Measurements from ENCODE around the gene CD6.

CD6 gene

GRCh38 chr11:60987577-60988277 lies 16.2 kb downstream of the CD6 start:
- DNase-seq = peak; percentile 53 to 73

- no peak for DNase-seq
Observed at GRCh38 chr11:60988658-60989057, 17.2 kb downstream of the CD6 start.

DNA sequence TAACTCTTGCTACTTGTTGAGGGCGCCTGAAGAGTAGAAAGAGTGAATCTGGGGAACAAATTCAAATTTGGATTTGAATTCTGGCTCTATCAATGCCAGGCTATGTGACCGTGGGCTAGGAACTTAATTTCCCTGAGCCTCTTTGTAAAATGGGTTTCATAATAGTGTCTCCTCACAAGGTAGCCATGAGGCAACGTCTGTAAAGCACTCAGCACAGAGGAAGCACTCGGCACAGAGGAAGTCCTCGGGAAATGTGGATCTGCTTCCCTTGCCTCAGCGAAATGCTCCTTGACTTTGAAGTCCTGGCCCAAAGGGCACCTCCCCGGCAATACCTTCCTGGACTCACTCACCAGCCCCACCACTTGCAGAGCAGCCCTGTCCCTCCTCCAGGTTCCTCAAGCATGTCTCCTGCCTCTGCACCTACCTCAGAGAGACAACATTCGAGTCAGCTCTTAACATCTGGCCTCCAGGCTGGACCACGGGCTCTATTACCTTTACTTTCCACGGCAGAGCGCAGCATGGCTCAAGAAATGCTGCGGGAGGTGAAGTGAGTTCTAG lies 17.7 kb downstream of the CD6 start:
- DNase-seq = no peak

- peak in 1 of 2 experiments; percentile 47 for DNase-seq
Observed at GRCh38 chr11:60991457-60991856, 20.0 kb downstream of the CD6 start.

- no peak for DNase-seq
Observed at GRCh38 chr11:60992842-60993409, 21.4 kb downstream of the CD6 start.

GRCh38 chr11:60993615-60994014 lies 22.1 kb downstream of the CD6 start:
- DNase-seq = no peak

GRCh38 chr11:60994541-60995080 lies 23.1 kb downstream of the CD6 start:
- DNase-seq = no peak

DNA sequence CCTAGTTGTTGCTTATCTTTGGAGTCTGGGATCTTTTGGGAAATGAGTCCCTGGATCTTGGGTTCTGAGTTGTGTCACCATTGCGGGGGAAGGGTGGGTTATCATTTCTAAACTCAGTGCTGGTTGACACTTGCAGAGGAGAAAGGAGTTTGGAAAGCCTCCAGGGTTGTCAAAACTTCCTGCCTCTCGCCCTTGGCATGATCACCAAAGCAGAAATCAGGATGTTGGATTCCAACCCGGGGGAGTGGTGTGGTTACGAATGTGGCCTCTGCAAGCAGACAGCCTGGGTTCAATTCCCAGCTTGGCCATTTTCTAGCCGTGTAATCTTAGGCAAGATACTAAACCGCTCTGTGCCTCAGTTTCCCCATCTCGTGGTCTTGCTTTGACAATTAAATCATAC lies 24.3 kb downstream of the CD6 start:
- no peak for DNase-seq

DNA sequence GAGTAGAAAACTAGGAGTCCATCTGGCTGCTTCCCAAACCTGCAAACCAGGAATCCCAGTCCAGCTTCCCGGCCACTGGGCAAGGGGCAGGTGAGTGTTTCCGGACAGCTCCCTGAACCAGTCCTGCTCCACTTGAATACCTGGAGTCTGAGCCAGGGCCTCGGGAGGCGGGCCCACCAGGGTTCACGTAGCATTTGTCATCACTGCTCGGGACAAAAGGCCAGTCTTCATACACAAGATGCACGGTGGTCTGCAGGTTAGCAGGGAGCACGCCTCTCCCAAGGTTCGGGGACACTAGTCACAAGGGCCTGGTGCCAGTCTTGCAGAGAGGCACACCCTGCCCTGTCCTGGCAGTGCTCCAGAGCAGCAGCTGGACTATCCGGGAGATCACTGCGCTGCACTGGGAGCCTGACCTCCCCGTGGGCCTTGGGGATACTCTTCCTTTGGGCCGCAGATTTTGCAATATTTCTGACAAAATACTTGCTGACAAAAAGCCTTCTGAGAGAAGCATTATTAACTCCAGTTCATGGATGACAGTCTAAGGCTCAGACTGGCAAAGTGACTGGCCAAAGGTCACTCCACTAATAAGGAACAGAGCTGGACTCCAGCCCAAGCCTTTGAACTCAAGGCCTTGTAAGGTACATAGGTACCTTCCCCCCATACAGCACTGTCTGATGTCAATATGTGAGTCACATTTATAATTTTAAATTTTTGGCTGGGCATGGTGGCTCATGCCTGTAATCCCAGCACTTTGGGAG lies 25.1 kb downstream of the CD6 start:
- no peak for DNase-seq

DNA sequence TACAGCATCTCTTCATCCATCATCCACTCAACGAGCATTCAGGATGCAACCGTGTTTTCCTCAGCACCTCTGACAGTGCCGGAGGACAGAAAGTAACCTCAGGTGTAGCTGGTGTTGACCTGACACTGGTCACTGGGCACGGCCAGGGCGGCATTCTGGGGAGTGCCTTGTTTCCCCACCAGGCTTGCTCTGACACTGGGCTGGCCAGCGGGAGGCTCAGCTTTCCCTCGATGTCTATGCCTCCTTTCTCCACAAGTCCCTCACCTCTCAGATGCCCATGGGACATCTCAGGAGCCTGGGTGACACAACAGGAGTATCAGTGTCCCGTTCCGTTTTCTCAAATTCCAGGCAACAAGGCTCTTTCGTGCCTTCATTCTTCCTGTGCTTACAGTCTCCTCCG lies 28.9 kb downstream of the CD6 start:
- no peak for DNase-seq

GRCh38 chr11:61001931-61002330 lies 30.5 kb downstream of the CD6 start:
- DNase-seq = no peak

GRCh38 chr11:61002598-61002997 lies 31.1 kb downstream of the CD6 start:
- no peak for DNase-seq

DNA sequence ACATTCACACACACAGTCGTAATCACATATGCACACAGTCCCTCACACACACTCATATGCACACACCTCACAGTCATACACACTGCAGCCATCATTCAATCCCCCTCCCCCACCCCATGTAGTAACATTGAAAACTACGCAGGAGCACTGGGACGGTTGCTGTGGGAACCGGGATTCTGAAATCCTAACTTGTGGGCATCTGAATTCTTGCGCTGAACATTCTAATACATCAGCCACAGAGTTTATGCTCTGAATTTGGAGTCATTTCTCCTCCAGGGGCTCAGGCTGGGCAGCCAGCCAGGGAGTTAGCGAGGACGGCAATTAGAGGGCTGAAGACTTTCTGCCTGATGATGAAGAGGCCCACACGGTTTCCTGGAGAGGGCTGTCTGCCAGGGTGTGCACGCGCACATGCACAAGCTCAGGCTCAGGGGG lies 32.7 kb downstream of the CD6 start:
- DNase-seq = peak; percentile 37 to 40

DNA sequence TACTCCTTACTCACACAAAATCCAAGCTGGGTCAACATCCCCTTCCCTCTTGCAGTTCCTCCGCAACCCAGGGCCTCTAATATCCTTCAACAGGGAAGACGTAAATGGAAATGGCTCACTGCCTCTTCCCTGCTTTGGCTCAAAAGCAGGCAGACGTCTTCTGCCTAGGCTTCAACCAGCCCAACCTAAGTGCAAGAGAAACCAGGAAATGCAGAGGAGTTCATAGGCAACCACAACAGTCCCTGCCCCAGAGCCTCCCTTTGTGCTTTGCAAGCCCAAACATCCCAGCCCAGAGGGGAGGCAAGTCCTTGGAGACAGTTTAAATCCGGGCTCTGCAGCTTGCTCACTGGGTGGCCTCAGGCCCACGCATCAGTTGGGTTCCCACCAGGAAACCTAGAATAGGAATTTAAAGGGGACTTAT lies 33.3 kb downstream of the CD6 start:
- DNase-seq = no peak

GRCh38 chr11:61007383-61007955 lies 36.0 kb downstream of the CD6 start:
- no peak for DNase-seq

DNA sequence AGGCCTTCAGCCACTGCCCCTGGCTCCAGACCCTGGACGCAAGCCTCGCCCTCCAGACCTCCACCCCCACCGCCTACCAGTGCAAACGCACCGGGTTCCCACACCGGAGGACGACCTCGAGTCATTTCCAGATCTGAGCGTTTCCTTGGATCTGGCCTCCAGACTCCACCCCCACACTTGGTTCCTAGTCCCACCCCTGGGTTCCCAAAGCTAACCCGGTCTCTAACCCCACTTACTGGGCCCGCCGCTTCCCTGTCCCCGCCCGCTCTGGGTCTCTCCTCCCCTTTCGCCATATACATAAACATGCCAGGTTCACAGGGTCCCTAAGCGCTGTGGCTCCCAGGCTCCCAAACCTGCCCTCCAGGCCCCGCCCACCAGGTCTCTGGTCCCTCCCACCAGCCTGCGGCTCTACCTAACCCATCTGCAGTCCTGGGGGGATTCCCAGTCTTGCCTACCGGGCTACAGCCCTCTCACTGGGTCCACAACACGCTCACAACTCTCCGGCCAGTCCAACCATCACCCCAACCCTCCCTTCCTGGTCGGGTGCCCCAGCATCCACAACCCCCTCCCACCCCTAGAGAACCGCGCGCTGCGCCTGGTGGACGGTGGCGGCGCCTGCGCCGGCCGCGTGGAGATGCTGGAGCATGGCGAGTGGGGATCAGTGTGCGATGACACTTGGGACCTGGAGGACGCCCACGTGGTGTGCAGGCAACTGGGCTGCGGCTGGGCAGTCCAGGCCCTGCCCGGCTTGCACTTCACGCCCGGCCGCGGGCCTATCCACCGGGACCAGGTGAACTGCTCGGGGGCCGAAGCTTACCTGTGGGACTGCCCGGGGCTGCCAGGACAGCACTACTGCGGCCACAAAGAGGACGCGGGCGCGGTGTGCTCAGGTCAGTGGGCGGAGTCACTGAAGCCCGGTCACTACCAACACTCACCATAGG lies 36.7 kb downstream of the CD6 start:
- no peak for DNase-seq

DNA sequence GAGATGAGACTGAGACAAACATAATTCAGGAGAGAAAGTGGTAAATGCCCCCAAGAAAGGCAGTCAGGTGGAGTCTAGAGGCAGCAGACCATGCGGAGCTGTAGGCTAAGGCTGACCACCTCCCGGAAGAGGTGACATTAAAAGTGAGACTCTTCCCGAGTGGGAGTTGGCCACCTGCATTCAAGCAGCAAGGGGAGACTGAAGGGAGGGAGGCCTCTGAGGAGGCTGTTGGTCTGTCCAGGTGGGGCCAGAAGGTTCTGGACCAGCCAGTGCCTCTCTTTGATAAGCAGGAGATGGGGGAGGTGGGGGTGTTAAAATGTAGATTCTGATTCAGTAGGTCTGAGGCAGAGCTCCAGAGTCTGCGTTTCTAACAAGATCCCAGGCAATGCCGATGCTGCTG lies 37.5 kb downstream of the CD6 start:
- DNase-seq = no peak

DNA sequence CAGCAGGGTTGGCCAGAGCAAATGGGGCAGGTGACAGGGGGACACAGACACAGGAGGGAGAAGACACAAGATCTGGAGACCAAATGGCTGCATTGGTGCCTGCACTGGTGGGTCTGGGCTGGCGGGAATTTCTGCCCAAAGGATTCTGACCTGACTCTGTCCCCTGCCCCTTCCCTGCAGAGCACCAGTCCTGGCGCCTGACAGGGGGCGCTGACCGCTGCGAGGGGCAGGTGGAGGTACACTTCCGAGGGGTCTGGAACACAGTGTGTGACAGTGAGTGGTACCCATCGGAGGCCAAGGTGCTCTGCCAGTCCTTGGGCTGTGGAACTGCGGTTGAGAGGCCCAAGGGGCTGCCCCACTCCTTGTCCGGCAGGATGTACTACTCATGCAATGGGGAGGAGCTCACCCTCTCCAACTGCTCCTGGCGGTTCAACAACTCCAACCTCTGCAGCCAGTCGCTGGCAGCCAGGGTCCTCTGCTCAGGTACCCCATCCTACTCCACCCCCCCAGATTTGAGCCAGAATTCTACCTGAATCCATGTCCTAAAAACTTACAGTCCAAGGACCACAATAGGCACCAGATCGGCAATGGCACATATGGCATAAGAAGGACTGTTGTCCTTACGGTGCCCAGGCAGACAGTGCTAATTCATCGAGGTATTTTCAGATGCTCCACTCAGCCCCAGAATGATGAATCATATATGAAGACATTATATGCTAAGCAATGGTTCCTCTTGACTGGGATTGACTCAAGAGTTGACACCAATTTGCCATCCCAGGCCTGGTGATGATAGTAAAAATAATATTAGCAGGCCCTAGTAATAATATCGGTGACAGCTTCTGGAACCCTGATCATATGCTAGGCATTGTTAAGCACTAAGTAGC lies 38.2 kb downstream of the CD6 start:
- DNase-seq = no peak

DNA sequence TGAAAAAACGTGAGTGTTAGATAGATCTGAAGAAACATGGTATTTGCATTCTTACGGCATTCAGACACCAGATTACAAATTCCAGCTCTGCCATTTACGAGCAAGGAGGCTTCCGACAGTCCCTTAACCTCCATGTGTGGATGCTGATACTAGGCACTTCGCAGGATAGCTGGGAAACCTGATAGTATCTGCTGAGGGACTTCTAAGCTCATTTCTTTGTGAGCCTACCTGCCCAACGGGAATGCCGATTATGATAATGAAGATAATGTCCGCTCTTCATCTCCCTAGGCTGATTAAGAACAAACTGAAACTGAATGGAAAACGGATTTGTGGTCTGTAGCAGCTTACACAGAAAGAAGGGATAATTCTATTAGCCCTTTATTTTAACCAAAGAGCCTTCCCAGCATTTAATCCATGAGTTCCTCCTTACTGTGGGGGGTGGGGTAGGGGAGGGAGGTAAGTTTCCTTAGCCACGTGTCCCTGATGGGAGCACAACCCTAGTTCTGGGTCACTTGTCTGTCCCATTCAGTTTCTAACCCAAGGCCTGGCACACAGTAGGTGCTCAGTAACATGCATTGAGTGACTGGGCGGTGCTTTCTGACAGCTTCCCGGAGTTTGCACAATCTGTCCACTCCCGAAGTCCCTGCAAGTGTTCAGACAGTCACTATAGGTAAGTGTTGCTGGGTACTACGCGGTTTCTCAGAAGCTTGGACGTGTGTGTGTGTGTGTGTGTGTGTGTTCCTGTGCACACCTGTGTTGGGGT lies 39.2 kb downstream of the CD6 start:
- no peak for DNase-seq

- no peak for DNase-seq
Observed at GRCh38 chr11:61011229-61011870, 39.9 kb downstream of the CD6 start.

Measured in stimulated activated CD4-positive, alpha-beta T cell treated with anti-CD3 and anti-CD28 coated beads, Interleukin-4, amount 100 ng/mL, for 4 hours (primary cell).